Keratinocyte (primary cell): ENCODE data around the gene XRCC1. TPM values are rescaled to one million over a fixed set of nuclear protein-coding genes. Genes with fewer than 3 reads are reported as not detected.
"Not testable (repeated sequence)": the region's sequence is repeated elsewhere in the genome, so short reads cannot be mapped to it uniquely, and the experiment has no call there.

ENCODE experiments used
- DNase-seq: peaks from one replicate; pipeline ENCODE4 v3.0.0-alpha.2; 2011; ENCODE audit warnings: low read depth, missing footprints, low spot score
- FAIRE-seq: peaks from 2 replicates; lab custom pipeline; 2011; peaks lifted over from hg19 to GRCh38; lab: Jason Lieb, UNC
- H2AFZ ChIP-seq: 2 replicates; pipeline ENCODE4 v1.6.0; 2012; ENCODE audit warnings: low read length, control low read depth, inconsistent platforms; ENCODE audit not compliant: control insufficient read depth
- H3K27ac ChIP-seq: 2 replicates; pipeline ENCODE4 v1.5.1; 2011; ENCODE audit warnings: low read length; ENCODE audit not compliant: control insufficient read depth, insufficient read depth
- H3K27me3 ChIP-seq: 3 replicates; pipeline ENCODE4 v1.6.0; 2011; ENCODE audit warnings: low read length; ENCODE audit not compliant: control insufficient read depth, insufficient read depth; ENCODE audit errors: extremely low read depth
- H3K36me3 ChIP-seq, 2 experiments: 2 replicates in 1 of 2; 3 replicates in 1 of 2; pipeline ENCODE4 v1.5.1; 2011; ENCODE audit warnings: low read length in 2 of 2, mild to moderate bottlenecking in 1 of 2; ENCODE audit not compliant: control insufficient read depth in 2 of 2, insufficient read depth in 2 of 2; ENCODE audit errors: extremely low read depth in 1 of 2
- H3K4me1 ChIP-seq: 3 replicates; pipeline ENCODE4 v1.5.1; 2011; ENCODE audit warnings: low read length; ENCODE audit not compliant: control insufficient read depth, insufficient read depth; ENCODE audit errors: extremely low read depth
- H3K4me2 ChIP-seq: 3 replicates; pipeline ENCODE4 v1.6.0; 2011; ENCODE audit warnings: low read depth, low read length; ENCODE audit not compliant: control insufficient read depth, insufficient read depth; ENCODE audit errors: extremely low read depth
- H3K4me3 ChIP-seq, 3 experiments: fragments of 200-600 bp in 1 of 3; sonication (generic) in 1 of 3; 2 replicates in 2 of 3; 3 replicates in 1 of 3; pipeline ENCODE4 v1.5.1; 2011 to 2016; ENCODE audit warnings: low read length in 3 of 3, mild to moderate bottlenecking in 3 of 3, control low read depth in 2 of 3, inconsistent platforms in 1 of 3, low read depth in 1 of 3, mixed read lengths in 1 of 3, mixed run types in 1 of 3, moderate library complexity in 1 of 3; ENCODE audit not compliant: control insufficient read depth in 2 of 3, insufficient read depth in 2 of 3; ENCODE audit errors: extremely low read depth in 1 of 3
- H3K79me2 ChIP-seq: 2 replicates; pipeline ENCODE4 v1.6.0; 2012; ENCODE audit warnings: low read length; ENCODE audit not compliant: control insufficient read depth, insufficient read depth
- H3K9ac ChIP-seq: 3 replicates; pipeline ENCODE4 v1.6.0; 2011; ENCODE audit warnings: low read length; ENCODE audit not compliant: control insufficient read depth, insufficient read depth; ENCODE audit errors: extremely low read depth
- H3K9me1 ChIP-seq: 3 replicates; pipeline ENCODE4 v1.6.0; 2011; ENCODE audit warnings: low read length; ENCODE audit not compliant: control insufficient read depth, insufficient read depth; ENCODE audit errors: extremely low read depth
- H3K9me3 ChIP-seq: 2 replicates; pipeline ENCODE4 v1.5.1; 2012; ENCODE audit warnings: low read depth, low read length; ENCODE audit not compliant: control insufficient read depth
- H4K20me1 ChIP-seq: 3 replicates; pipeline ENCODE4 v1.6.0; 2011; ENCODE audit warnings: low read length; ENCODE audit not compliant: control insufficient read depth, insufficient read depth; ENCODE audit errors: extremely low read depth
- EZH2 ChIP-seq: IDR thresholded peaks from one replicate; pipeline ENCODE4 v1.6.1; 2012; ENCODE audit warnings: inconsistent platforms, mild to moderate bottlenecking, low read length, moderate library complexity
- dilution Hi-C: fragments of 300-500 bp; cut with MboI; formaldehyde crosslinking; loops from one replicate; pipeline ENCODE4 v1.7.0; 2020; ENCODE audit warnings: low sequenced_read_pairs; ENCODE audit not compliant: extremely low pct_ligation_motif_present
- polyA plus RNA-seq, 5 experiments: library from polyadenylated mRNA; depleted of rRNA in 3 of 5; stranded (reverse) in 3 of 5; stranded (forward) in 1 of 5; unstranded in 1 of 5; fragments of >200 nt; gene quantifications; 1 replicate in 1 of 5; 2 replicates in 3 of 5; 3 replicates in 1 of 5; pipeline versions ENCODE4 v1.2.1 to v1.2.3, GENCODE V29; 2011 to 2012; ENCODE audit warnings: missing spikeins in 2 of 5, low read depth in 1 of 5, low replicate concordance in 1 of 5
- TF ChIP-seq, protein P1 (sequence below), 3 experiments: IDR thresholded peaks in 1 of 3; conservative IDR thresholded peaks in 1 of 3; optimal IDR thresholded peaks in 1 of 3; 2 replicates in 2 of 3; 3 replicates in 1 of 3; pipeline versions ENCODE3 to v1.5.1; 2011; ENCODE audit warnings: low read length in 3 of 3, mild to moderate bottlenecking in 3 of 3, moderate library complexity in 2 of 3, control low read depth in 1 of 3, inconsistent platforms in 1 of 3; ENCODE audit not compliant: insufficient read depth in 2 of 3; ENCODE audit errors: extremely low read depth in 1 of 3

The XRCC1 gene
- polyA plus RNA-seq, 1 donor (not counting 4 experiments of a cell fraction or from before 2014, with no cell fraction given), result 16.3 TPM

DNA sequence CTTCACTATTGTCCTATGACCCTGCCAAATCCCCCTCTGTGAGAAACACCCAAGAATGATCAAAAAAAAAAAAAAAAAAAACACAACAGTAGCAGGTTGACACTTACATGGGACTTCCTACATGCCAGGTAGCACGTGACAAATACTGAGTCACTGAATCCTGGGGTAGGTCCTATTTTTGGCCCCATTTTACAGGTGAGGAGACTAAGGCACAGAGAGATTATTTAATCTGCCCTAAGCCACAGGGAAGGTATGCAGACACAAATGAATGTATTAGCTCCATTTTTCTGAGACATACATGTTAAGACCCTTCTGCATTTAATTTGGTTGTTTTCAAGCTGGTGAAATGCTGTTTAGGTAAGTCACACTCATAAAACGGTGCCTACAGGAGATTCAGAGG is 26.6 kb downstream of the XRCC1 start:
- Histone ChIP-seq H2AFZ (no peak overlapping the region), H3K27me3 (no peaks in the 10 kb centered on the region), H3K9me3 (no peaks in the 10 kb centered on the region), H3K79me2 (no peaks in the 10 kb centered on the region), H3K4me3 (no peak overlapping the region), H3K4me2 (no peak overlapping the region), H3K27ac (no peak overlapping the region), H3K9ac (no peak overlapping the region), H3K9me1 (no peaks in the 10 kb centered on the region), H3K36me3 (peaks cover 19 to 23% of the 10 kb centered on the region in 2 experiments), H3K4me1 (no peaks in the 10 kb centered on the region), H4K20me1 (no peaks in the 10 kb centered on the region)
- TF ChIP-seq, protein P1, sequence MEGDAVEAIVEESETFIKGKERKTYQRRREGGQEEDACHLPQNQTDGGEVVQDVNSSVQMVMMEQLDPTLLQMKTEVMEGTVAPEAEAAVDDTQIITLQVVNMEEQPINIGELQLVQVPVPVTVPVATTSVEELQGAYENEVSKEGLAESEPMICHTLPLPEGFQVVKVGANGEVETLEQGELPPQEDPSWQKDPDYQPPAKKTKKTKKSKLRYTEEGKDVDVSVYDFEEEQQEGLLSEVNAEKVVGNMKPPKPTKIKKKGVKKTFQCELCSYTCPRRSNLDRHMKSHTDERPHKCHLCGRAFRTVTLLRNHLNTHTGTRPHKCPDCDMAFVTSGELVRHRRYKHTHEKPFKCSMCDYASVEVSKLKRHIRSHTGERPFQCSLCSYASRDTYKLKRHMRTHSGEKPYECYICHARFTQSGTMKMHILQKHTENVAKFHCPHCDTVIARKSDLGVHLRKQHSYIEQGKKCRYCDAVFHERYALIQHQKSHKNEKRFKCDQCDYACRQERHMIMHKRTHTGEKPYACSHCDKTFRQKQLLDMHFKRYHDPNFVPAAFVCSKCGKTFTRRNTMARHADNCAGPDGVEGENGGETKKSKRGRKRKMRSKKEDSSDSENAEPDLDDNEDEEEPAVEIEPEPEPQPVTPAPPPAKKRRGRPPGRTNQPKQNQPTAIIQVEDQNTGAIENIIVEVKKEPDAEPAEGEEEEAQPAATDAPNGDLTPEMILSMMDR (optimal IDR thresholded peaks at IDR 0.05 in 1 of 3, IDR thresholded peaks at IDR 0.05 in 1 of 3, conservative IDR thresholded peaks at IDR 0.05 in 1 of 3; ENCODE audit: extremely low read depth in 1 of 3, insufficient read depth in 2 of 3, low read length in 3 of 3), result no peak
- TF ChIP-seq EZH2, result no peak
- DNase-seq, result no peak
- FAIRE-seq, result no peak
- dilution Hi-C loops, result no loop called here

DNA sequence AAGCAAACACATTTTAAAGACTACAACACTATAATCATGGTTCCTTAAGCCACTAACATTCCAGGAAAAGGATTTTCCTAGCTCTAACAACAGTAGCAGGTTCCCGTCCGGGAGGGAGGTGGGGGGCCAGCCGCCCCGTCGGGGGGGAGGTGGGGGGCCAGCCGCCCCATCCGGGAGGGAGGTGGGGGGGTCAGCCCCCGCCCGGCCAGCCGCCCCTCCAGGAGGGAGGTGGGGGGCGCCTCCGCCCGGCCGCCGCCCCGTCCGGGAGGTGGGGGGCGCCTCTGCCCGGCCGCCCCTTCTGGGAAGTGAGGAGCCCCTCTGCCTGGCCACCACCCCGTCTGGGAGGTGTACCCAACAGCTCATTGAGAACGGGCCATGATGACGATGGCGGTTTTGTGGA is 27.4 kb downstream of the XRCC1 start:
- H3K4me2 ChIP-seq, H2AFZ ChIP-seq, DNase-seq, H3K9me1 ChIP-seq, H3K79me2 ChIP-seq, FAIRE-seq, H3K27ac ChIP-seq, H4K20me1 ChIP-seq, dilution Hi-C loops, H3K4me1 ChIP-seq, H3K9me3 ChIP-seq, H3K4me3 ChIP-seq, H3K27me3 ChIP-seq, H3K9ac ChIP-seq: not testable (repeated sequence)
- peaks cover 16 to 20% of the 10 kb centered on the region in 2 experiments for H3K36me3 ChIP-seq

DNA sequence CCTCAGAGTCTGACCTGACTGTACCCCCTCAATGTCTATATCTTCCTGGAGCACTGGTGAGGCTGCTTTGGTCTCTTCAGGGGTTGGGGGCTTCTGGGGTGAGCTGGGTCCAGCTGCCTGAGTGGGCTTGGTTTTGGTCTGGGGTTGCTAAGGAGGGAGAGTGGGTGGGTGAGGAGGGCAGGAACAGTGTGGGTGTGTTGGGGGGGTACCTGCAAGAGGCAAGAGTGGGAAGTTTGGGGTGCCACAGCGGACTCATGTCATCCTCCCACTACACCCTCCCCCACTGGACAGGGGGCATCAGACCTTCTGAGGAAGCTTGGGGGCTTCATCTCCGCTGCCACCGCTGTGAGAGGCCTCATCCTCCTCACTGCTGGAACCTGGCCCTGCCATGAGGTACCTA is 28.7 kb downstream of the XRCC1 start:
- no peaks in the 10 kb centered on the region for H3K9me1 ChIP-seq
- DNase-seq (no peak), FAIRE-seq (no peak)
- H3K9me3 ChIP-seq, result no peaks in the 10 kb centered on the region
- no peaks in the 10 kb centered on the region for H3K79me2 ChIP-seq
- peaks cover 13 to 23% of the 10 kb centered on the region in 2 experiments for H3K36me3 ChIP-seq
- H3K4me3 ChIP-seq, result no peak overlapping the region
- H3K27me3 ChIP-seq, result no peaks in the 10 kb centered on the region
- TF ChIP-seq, protein P1 (optimal IDR thresholded peaks at IDR 0.05 in 1 of 3, IDR thresholded peaks at IDR 0.05 in 1 of 3, conservative IDR thresholded peaks at IDR 0.05 in 1 of 3; ENCODE audit: extremely low read depth in 1 of 3, insufficient read depth in 2 of 3, low read length in 3 of 3), result no peak
- TF ChIP-seq EZH2, result no peak
- no peak overlapping the region for H2AFZ ChIP-seq
- no peaks in the 10 kb centered on the region for H3K4me1 ChIP-seq
- H3K9ac ChIP-seq, result no peak overlapping the region
- dilution Hi-C loops, result no loop called here
- H3K4me2 ChIP-seq, result no peak overlapping the region
- H3K27ac ChIP-seq, result no peak overlapping the region
- H4K20me1 ChIP-seq, result no peaks in the 10 kb centered on the region
